Lower leg skin (tissue), 3 donors: ENCODE measurements around the gene MAP3K8.
"Not testable (repeated sequence)": the region's sequence is repeated elsewhere in the genome, so short reads cannot be mapped to it uniquely, and the experiment has no call there.

Experiments
- POLR2A ChIP-seq, 2 donors: fragments of 450-650 bp; IDR thresholded peaks; one replicate each; pipeline ENCODE4 v1.6.1; 2016 to 2017; ENCODE audit warnings: antibody characterized with exemption in 2 of 2, mild to moderate bottlenecking in 1 of 2, moderate library complexity in 1 of 2
- TF ChIP-seq, protein P1 (sequence below), 3 donors: fragments of 450-650 bp; IDR thresholded peaks; one replicate each; pipeline ENCODE4 v1.5.1; 2016; ENCODE audit warnings: antibody characterized with exemption in 3 of 3, mild to moderate bottlenecking in 3 of 3, moderate library complexity in 2 of 3

DNA sequence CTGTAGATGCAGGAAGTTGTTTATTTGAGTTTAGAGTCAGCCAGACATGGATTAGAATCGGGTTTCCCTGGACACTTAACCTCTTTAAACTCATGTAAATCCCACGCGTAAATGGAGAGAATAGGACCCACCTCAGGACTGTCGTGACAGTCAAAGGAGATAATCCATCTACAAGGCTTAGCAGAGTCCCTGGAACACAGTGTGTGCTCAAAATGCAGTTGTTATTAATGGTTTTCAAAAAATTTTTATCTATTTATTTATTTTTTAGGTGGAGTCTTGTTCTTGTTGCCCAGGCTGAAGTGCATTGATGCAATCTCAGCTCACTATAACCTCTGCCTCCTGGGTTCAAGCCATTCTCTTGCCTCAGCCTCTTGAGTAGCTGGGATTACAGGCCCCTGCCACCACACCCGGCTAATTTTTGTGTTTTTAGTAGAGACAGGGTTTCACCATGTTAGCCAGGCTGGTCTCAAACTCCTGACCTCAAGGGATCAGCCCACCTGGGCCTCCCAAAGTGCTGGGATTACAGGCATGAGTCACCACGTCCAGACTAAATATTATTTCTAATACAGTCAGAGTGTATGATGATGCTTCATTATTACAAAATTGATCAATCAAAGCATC is 10.2 kb upstream of the MAP3K8 start:
- TF ChIP-seq, protein P1, sequence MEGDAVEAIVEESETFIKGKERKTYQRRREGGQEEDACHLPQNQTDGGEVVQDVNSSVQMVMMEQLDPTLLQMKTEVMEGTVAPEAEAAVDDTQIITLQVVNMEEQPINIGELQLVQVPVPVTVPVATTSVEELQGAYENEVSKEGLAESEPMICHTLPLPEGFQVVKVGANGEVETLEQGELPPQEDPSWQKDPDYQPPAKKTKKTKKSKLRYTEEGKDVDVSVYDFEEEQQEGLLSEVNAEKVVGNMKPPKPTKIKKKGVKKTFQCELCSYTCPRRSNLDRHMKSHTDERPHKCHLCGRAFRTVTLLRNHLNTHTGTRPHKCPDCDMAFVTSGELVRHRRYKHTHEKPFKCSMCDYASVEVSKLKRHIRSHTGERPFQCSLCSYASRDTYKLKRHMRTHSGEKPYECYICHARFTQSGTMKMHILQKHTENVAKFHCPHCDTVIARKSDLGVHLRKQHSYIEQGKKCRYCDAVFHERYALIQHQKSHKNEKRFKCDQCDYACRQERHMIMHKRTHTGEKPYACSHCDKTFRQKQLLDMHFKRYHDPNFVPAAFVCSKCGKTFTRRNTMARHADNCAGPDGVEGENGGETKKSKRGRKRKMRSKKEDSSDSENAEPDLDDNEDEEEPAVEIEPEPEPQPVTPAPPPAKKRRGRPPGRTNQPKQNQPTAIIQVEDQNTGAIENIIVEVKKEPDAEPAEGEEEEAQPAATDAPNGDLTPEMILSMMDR (IDR thresholded peaks at IDR 0.05): not testable (repeated sequence)
- TF ChIP-seq POLR2A (IDR thresholded peaks at IDR 0.05): not testable (repeated sequence)
